Cardiac septum (tissue), 1 donor: ENCODE data around the gene MAGI3. TPM values are rescaled to one million over a fixed set of nuclear protein-coding genes. Genes with fewer than 3 reads are reported as not detected.
"Not testable (repeated sequence)": the region's sequence is repeated elsewhere in the genome, so short reads cannot be mapped to it uniquely, and the experiment has no call there.

Source experiments
- DNase-seq: peaks from one replicate; pipeline ENCODE4 v3.0.0-alpha.2; 2020; ENCODE audit warnings: low spot score
- intact Hi-C: fragments of 100-400 bp; cut with DNase I; formaldehyde crosslinking; loops from one replicate; pipeline ENCODE4 v1.14.0; 2022
- total RNA-seq: library from RNA; stranded (reverse); fragmentation: NEBNext Ultra II Directional; extraction: Animal tissue kit (Norgen Biotek cat#: 25700); gene quantifications from one replicate; pipeline ENCODE4 v1.2.1, GENCODE V29; 2021
- donor health status: DM: no; HTN: no; CAD: no.

Gene MAGI3
- total RNA-seq, 1 donor from 2014 or later, result 8.6 TPM

DNA sequence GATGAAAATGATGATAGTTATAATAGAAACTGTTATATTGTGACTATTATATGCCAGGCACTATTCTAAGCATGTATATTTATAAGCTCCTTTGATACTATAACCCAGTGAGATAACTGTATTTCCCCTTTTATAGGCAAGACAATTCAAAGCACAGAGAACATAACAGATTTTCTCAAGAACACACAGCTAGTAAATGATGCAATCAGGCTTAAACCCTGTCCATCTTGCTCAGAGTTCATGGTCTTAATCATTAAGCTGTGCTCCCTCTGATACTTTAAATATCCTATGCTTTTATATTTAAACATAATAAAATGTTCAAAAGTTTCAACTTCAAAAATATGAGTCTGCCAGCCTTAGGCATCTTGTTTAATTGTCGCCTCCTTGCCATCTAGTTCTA is 280.3 kb downstream of the MAGI3 start:
- intact Hi-C loops, result loop anchor here (10.0 kb wide), 1 partner anchor 216 kb away; no protein-coding TSS in a partner anchor
- DNase-seq, result no peak

- intact Hi-C loops, result loop anchor here (10.0 kb wide), 1 partner anchor 218 kb away; no protein-coding TSS in a partner anchor
- no peak for DNase-seq
Observed at GRCh38 chr1:113672491-113672890, 282.2 kb downstream of the MAGI3 start.

- no peak for DNase-seq
- intact Hi-C loops, result loop anchor here (10.0 kb wide), 1 partner anchor 220 kb away; no protein-coding TSS in a partner anchor
Observed at GRCh38 chr1:113674591-113674990, 284.3 kb downstream of the MAGI3 start.

DNA sequence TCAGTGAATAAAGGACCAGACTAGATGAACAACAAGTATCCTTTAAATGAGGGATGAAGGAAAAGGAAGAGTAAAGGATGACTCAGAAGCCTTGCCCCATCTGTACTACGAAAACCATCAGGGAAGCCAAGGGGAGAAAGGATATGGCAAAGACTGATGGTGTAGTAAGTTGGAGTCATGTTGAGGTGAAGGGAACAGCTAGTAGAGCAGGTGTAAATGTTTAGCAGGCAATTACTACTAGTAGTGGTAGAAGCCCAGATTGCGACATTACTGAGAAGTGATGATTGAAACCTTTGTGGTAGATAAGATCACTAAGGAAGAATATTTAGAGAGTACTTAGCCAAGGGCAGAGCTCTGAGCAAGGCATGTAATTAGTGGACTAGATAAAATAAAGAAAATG is 285.0 kb downstream of the MAGI3 start:
- intact Hi-C loops, result loop anchor here (5.0 to 10.0 kb wide), 2 partner anchors 221 to 283 kb away; partner anchors contain the start of gene MAGI3
- DNase-seq, result no peak

- DNase-seq, result no peak
- intact Hi-C loops, result loop anchor here (5.0 to 10.0 kb wide), 2 partner anchors 222 to 284 kb away; partner anchors contain the start of gene MAGI3
Observed at GRCh38 chr1:113676524-113676923, 286.2 kb downstream of the MAGI3 start.

- no peak for DNase-seq
- intact Hi-C loops, result loop anchor here (1.0 to 10.0 kb wide), 3 partner anchors 223 to 536 kb away; partner anchors contain the start of gene MAGI3
Observed at GRCh38 chr1:113677250-113678158, 287.2 kb downstream of the MAGI3 start.

DNA sequence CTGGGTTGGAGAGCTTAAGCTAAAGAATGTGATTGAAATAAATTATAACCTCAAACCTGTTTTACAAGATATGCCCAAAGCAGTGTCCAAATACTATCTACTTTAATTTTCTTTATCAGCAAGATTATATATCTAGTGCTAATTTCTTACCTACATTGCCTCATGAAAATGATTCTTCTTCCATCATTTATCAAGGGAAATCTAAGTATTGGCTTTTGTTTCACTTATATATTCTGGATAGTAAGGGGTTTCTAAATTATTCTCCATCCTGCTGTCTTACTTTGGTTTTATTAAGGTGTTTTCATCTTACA is 287.8 kb downstream of the MAGI3 start:
- DNase-seq, result no peak
- intact Hi-C loops, result loop anchor here (5.0 to 10.0 kb wide), 2 partner anchors 223 to 286 kb away; partner anchors contain the start of gene MAGI3

GRCh38 chr1:113681596-113682337 is 291.5 kb downstream of the MAGI3 start:
- intact Hi-C loops, result no loop called here

DNA sequence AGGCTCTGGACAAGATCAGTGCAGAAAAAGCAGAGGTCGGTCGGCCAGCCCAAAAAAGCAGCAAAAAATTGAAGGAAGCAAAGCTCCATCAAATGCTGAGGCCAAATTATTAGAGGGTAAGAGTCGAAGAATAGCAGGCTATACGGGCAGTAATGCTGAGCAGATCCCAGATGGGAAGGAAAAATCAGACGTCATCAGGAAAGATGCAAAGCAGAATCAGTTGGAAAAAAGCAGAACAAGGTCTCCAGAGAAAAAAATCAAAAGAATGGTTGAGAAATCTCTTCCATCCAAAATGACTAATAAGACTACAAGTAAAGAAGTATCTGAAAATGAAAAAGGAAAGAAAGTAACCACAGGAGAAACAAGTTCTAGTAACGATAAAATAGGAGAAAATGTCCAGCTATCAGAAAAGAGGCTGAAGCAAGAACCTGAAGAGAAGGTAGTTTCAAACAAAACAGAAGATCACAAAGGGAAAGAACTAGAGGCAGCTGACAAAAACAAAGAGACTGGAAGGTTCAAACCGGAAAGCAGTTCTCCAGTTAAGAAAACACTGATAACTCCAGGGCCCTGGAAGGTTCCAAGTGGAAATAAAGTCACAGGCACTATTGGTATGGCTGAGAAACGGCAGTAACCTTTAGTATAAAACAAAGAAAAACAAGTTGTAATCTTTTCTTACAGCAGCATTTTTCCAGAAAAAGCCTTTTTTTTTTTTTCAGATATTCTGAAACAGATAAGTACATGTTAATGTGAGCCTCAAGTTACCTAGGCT is 293.3 kb downstream of the MAGI3 start:
- intact Hi-C loops, result no loop called here
- DNase-seq, result no peak

More at GRCh38 chr1:113681596-113682337, 291.5 kb downstream of the MAGI3 start:
- no peak for DNase-seq

DNA sequence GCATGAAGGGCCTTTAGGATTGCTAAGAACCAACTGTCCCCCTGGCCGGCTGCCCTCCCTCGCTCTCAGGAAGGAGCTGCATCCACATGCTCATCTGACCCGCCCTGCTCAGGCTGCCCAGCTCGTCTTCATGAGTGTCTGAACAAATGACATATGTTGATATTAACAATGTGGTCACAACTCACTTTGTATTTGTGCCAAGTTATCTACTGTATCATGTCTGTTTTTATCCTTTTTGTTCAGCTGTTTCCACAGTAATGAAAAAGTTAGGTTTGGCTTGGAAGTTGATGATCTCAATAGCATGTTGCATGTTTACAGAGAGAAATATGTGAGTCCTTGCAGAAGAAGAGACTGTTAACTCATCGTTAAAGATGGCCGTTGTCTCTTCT is 293.8 kb downstream of the MAGI3 start:
- intact Hi-C loops, result no loop called here
- no peak for DNase-seq

- DNase-seq, result no peak
- intact Hi-C loops, result no loop called here
Observed at GRCh38 chr1:113686891-113687618, 296.7 kb downstream of the MAGI3 start.

GRCh38 chr1:113691184-113691583 is 300.9 kb downstream of the MAGI3 start:
- intact Hi-C loops, result no loop called here
- no peak for DNase-seq

DNA sequence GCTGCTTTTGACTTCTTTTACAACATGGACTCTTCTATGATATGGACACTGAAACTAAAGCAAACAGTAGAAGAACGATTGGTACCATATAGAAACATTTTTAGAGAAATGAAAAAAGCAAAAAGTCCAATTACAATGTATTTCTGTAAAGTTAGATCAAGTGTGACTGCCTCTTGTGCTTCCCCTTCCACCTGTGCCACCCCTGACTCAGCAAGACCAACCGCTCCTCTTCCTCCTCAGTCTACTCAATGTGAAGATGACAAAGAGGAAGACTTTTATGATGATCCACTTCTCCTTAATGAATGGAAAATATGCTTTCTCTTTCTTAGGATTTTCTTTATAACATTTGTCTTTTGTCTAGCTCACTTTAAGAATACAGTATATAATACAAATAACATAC is 302.0 kb downstream of the MAGI3 start:
- intact Hi-C loops, result no loop called here
- DNase-seq, result no peak

DNA sequence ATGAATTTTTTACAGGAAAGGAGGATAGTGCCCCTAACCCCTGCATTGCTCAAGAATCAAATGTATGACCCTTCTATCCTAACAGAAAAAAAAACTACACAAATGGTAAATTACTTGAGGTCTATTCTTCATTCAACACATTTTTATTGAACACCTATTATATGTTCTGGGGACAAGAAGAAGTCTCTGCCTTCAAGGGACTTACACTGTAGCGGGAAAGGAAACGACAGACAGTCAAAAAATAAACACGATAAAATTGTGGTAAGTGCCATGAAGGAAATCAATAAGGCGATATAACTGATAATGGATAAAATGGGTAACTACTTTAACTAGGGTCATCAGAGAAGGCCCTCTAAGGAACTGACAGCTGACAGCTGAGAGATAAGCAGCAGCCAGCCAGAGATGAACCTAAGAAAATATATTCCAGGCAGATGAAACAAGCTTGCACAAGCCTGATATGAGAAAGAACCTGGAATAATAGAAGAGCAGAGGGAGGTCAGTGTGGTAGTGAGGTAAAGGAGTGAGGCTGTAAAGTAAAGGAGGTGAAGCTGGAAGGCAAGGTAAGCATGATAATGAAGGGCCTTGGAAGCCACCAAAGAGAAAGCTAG is 302.6 kb downstream of the MAGI3 start:
- intact Hi-C loops, result no loop called here
- no peak for DNase-seq

DNA sequence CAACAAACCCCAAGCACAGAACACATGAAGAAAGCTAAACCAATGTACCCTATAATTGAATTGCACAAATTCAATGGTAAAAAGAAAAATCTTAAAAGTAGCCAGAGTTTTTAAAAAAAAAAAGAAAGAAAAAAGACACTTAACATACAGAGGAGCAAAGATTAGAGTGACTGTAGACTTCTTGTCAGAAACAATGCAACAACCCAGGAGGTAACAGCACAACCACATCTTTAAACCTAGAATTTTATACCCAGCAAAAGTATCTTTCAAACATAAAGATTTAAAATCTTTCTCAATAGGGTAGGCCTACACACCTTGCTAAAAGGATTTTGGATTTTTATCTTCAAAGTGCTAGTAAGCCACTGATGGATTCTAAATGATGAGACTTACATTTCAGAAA is 304.6 kb downstream of the MAGI3 start:
- no peak for DNase-seq
- intact Hi-C loops, result no loop called here

GRCh38 chr1:113701429-113701828 is 311.1 kb downstream of the MAGI3 start:
- intact Hi-C loops, result no loop called here
- no peak for DNase-seq

GRCh38 chr1:113714606-113715269 is 324.4 kb downstream of the MAGI3 start:
- intact Hi-C loops, result no loop called here
- no peak for DNase-seq

- intact Hi-C loops, result not testable (repeated sequence)
Observed at GRCh38 chr1:113717506-113717905, 327.2 kb downstream of the MAGI3 start.

More at GRCh38 chr1:113717506-113717905, 327.2 kb downstream of the MAGI3 start:
- not testable (repeated sequence) for DNase-seq
